Ovary (tissue), 3 donors: Measurements from ENCODE around the gene SLC9A8.

Experiments
- POLR2A ChIP-seq: fragments of 450-650 bp; IDR thresholded peaks from one replicate; pipeline ENCODE4 v1.6.1; 2017; ENCODE audit warnings: antibody characterized with exemption, mild to moderate bottlenecking, moderate library complexity
- TF ChIP-seq, protein P1 (sequence below), 3 donors: fragments of 450-650 bp in 2 of 3; fragments of 200-600 bp in 1 of 3; IDR thresholded peaks; one replicate each; pipeline versions ENCODE4 v1.5.1 to v1.8.0; 2016 to 2022; ENCODE audit warnings: antibody characterized with exemption in 3 of 3, mild to moderate bottlenecking in 1 of 3
- donor health status: DM: no; HTN: no; CAD: no.

DNA sequence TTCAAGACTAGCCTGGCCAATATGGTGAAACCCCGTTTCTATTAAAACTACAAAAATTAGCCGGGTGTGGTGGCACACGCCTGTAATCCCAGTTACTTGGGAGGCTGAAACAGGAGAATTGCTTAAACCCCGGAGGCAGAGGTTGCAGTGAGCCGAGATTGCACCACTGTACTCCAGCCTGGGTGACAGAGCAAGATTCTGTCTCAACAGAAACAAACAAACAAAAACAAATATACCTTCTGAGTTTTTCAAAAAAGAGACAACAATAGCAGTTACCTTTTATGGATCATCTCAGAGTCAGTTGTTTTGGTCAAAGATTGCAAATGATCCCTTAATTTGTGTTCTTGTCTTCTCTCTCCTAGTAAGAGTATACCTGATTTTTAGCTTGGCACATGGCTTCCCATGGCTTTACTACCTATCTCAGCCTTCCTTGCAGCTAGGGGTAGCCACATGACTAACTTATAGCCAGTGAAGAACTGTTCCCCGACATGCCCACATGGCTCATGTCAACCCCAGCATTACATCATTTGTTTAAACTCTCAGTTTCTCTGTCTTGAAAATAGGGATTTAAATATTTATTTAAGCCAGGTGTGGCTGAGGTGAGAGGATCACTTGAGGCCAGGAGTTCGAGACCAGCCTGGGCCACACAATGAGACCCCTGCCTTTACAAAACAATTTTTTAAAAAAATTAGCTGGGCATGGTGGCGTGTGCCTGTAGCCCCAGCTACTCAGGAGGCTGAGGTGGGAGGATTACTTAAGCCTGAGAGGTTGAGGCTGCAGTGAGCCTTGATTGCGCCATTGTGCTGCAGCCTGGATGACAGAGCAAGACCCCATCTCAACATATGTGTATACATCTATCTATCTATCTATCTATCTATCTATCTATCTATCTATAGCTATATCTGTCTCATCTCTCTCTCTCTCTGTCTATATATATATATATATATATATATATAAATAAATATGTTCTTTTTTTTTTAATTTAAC is 25.0 kb upstream of the SLC9A8 start:
- TF ChIP-seq, protein P1, sequence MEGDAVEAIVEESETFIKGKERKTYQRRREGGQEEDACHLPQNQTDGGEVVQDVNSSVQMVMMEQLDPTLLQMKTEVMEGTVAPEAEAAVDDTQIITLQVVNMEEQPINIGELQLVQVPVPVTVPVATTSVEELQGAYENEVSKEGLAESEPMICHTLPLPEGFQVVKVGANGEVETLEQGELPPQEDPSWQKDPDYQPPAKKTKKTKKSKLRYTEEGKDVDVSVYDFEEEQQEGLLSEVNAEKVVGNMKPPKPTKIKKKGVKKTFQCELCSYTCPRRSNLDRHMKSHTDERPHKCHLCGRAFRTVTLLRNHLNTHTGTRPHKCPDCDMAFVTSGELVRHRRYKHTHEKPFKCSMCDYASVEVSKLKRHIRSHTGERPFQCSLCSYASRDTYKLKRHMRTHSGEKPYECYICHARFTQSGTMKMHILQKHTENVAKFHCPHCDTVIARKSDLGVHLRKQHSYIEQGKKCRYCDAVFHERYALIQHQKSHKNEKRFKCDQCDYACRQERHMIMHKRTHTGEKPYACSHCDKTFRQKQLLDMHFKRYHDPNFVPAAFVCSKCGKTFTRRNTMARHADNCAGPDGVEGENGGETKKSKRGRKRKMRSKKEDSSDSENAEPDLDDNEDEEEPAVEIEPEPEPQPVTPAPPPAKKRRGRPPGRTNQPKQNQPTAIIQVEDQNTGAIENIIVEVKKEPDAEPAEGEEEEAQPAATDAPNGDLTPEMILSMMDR (IDR thresholded peaks at IDR 0.05): no peak
- no peak for TF ChIP-seq POLR2A
